ENCODE measurements around the gene SEMA3B.

SEMA3B gene

GRCh38 chr3:50317300-50317699 lies 48.4 kb downstream of the SEMA3B start:
- TF ChIP-seq CTCF (IDR thresholded peaks at IDR 0.05; ENCODE audit: insufficient read depth, low read depth, low read length, missing control alignments): no peak
- no peak overlapping the region for H3K4me3 ChIP-seq (ENCODE audit: low read length)
- DNase-seq (ENCODE audit: low read depth): no peak

- TF ChIP-seq CTCF (IDR thresholded peaks at IDR 0.05; ENCODE audit: insufficient read depth, low read depth, low read length, missing control alignments): no peak
- no peak overlapping the region for H3K4me3 ChIP-seq (ENCODE audit: low read length)
- DNase-seq (ENCODE audit: low read depth): no peak
These were observed 49.2 kb downstream of the SEMA3B start for GRCh38 chr3:50318163-50318562.

- no peak for DNase-seq (ENCODE audit: low read depth)
- no peak for TF ChIP-seq CTCF (IDR thresholded peaks at IDR 0.05; ENCODE audit: insufficient read depth, low read depth, low read length, missing control alignments)
- H3K4me3 ChIP-seq (ENCODE audit: low read length): no peak overlapping the region
These were observed 49.7 kb downstream of the SEMA3B start for GRCh38 chr3:50318615-50319014.

- TF ChIP-seq CTCF (IDR thresholded peaks at IDR 0.05; ENCODE audit: insufficient read depth, low read depth, low read length, missing control alignments): no peak
- no peak overlapping the region for H3K4me3 ChIP-seq (ENCODE audit: low read length)
- DNase-seq (ENCODE audit: low read depth): no peak
These were observed 50.4 kb downstream of the SEMA3B start for GRCh38 chr3:50319181-50319893.

- DNase-seq (ENCODE audit: low read depth): no peak
- H3K4me3 ChIP-seq (ENCODE audit: low read length): peak overlapping the region; percentile 92
- TF ChIP-seq CTCF (IDR thresholded peaks at IDR 0.05; ENCODE audit: insufficient read depth, low read depth, low read length, missing control alignments): no peak
These were observed 51.1 kb downstream of the SEMA3B start for GRCh38 chr3:50319894-50320625.

GRCh38 chr3:50320853-50321335 lies 51.9 kb downstream of the SEMA3B start:
- peak; percentile 79 for DNase-seq (ENCODE audit: low read depth)

More at GRCh38 chr3:50320853-50321335, 51.9 kb downstream of the SEMA3B start:
- H3K4me3 ChIP-seq (ENCODE audit: low read length): peak overlapping the region; percentile 92
- TF ChIP-seq CTCF (IDR thresholded peaks at IDR 0.05; ENCODE audit: insufficient read depth, low read depth, low read length, missing control alignments): no peak
